CD4-positive, alpha-beta T cell (primary cell): ENCODE results near the gene PTF1A. TPM values are rescaled to one million over a fixed set of nuclear protein-coding genes. Genes with fewer than 3 reads are reported as not detected.

Source experiments
- ATAC-seq: fragments of 200-7000 bp; cut with Tn5 transposase; one replicate; pipeline ENCODE4 v1.10.0; 2022; ENCODE audit warnings: mild to moderate bottlenecking; ENCODE audit not compliant: poor library complexity
- CTCF ChIA-PET: fragments of 350-600 bp; sonication (Branson Sonifier 250); formaldehyde crosslinking; loops from one replicate; lab custom pipeline; 2021; ENCODE audit warnings: antibody characterized with exemption, inconsistent platforms; lab: Charles Lee
- POLR2A ChIA-PET: fragments of 350-600 bp; sonication (Branson Sonifier 250); formaldehyde crosslinking; loops from one replicate; lab custom pipeline; 2021; ENCODE audit warnings: antibody characterized with exemption, inconsistent platforms; lab: Charles Lee
- DNase-seq, 14 experiments: peaks; one replicate each; pipeline ENCODE4 v3.0.0-alpha.2; 2013 to 2020; ENCODE audit warnings: mixed read lengths in 2 of 14
- H3K27ac ChIP-seq, 2 donors: one replicate each; pipeline versions ENCODE4 v1.5.1 to v1.7.0; 2013; ENCODE audit warnings: low read length in 2 of 2, low read depth in 1 of 2, mild to moderate bottlenecking in 1 of 2
- H3K27me3 ChIP-seq, 2 experiments: 1 replicate in 1 of 2; 2 replicates in 1 of 2; pipeline versions ENCODE4 v1.6.1 to v1.7.0; 2013; ENCODE audit warnings: low read length in 2 of 2, control low read depth in 1 of 2, mild to moderate bottlenecking in 1 of 2, moderate library complexity in 1 of 2; ENCODE audit not compliant: insufficient read depth in 2 of 2, control insufficient read depth in 1 of 2
- H3K36me3 ChIP-seq: one replicate; pipeline ENCODE4 v1.6.1; 2013; ENCODE audit warnings: low read length, control low read depth; ENCODE audit not compliant: insufficient read depth
- H3K4me1 ChIP-seq: one replicate; pipeline ENCODE4 v1.6.1; 2013; ENCODE audit warnings: low read length, control low read depth; ENCODE audit not compliant: insufficient read depth
- H3K4me3 ChIP-seq: one replicate; pipeline ENCODE4 v1.5.1; 2013; ENCODE audit warnings: mild to moderate bottlenecking, low read length, moderate library complexity
- H3K9me3 ChIP-seq, 2 experiments: 1 replicate in 1 of 2; 2 replicates in 1 of 2; pipeline versions ENCODE4 v1.6.1 to v1.7.0; 2013; ENCODE audit warnings: low read length in 2 of 2, mild to moderate bottlenecking in 2 of 2, control low read depth in 1 of 2, moderate library complexity in 1 of 2; ENCODE audit not compliant: control insufficient read depth in 1 of 2, insufficient read depth in 1 of 2
- H3K27ac Mint-ChIP-seq: one replicate; pipeline ENCODE4 v1.8.0; 2020; ENCODE audit warnings: mixed read lengths
- H3K27me3 Mint-ChIP-seq: one replicate; pipeline ENCODE4 v1.8.0; 2021; ENCODE audit warnings: mixed read lengths
- H3K36me3 Mint-ChIP-seq: one replicate; pipeline ENCODE4 v1.8.0; 2021; ENCODE audit warnings: low read depth, mixed read lengths
- H3K4me1 Mint-ChIP-seq: one replicate; pipeline ENCODE4 v1.8.0; 2021; ENCODE audit warnings: low read depth, mixed read lengths
- H3K4me3 Mint-ChIP-seq: one replicate; pipeline ENCODE4 v1.8.0; 2020; ENCODE audit warnings: mild to moderate bottlenecking, mixed read lengths
- H3K9me3 Mint-ChIP-seq: one replicate; pipeline ENCODE4 v1.8.0; 2020; ENCODE audit warnings: mixed read lengths
- intact Hi-C, 2 experiments: fragments of 100-400 bp; cut with DNase I in 1 of 2; cut with micrococcal nuclease in 1 of 2; formaldehyde crosslinking; loops; one replicate each; pipeline versions ENCODE4 v1.15.1 to v1.9.0; 2023 to 2025; cut with DNase I, micrococcal nuclease
- total RNA-seq, 174 experiments: library from RNA in 2 of 174; stranded (reverse) in 2 of 174; gene quantifications; one replicate each; pipeline ENCODE4 v1.2.3 and lab custom pipeline; 2021 to 2026
- TF ChIP-seq, protein P1 (sequence below): fragments of 200-600 bp; IDR thresholded peaks from one replicate; pipeline ENCODE4 v1.8.0; 2022; ENCODE audit warnings: antibody characterized with exemption, mild to moderate bottlenecking

PTF1A gene
- total RNA-seq, 2 experiments from 2014 or later: not detected

DNA sequence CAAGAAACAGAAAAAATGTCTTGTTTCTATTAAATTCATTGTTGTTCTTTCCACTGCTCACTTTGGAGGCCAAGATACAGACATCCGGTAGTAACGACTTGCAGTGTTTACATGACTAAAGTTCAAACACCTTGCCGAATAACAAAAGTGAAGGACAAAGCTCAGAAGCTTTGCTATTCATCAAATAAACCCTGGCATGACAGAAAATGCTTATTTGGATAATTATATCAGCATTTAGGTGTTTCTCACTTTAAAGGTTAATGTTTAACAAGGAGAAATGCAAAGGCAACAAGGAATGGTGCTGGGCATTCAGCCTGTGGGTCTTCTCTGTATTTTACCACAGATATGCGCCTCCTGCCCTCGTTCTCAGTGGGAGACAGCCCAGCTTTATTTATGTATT is 5.4 kb upstream of the PTF1A start:
- H3K4me3 ChIP-seq: no peak overlapping the region
- TF ChIP-seq, protein P1, sequence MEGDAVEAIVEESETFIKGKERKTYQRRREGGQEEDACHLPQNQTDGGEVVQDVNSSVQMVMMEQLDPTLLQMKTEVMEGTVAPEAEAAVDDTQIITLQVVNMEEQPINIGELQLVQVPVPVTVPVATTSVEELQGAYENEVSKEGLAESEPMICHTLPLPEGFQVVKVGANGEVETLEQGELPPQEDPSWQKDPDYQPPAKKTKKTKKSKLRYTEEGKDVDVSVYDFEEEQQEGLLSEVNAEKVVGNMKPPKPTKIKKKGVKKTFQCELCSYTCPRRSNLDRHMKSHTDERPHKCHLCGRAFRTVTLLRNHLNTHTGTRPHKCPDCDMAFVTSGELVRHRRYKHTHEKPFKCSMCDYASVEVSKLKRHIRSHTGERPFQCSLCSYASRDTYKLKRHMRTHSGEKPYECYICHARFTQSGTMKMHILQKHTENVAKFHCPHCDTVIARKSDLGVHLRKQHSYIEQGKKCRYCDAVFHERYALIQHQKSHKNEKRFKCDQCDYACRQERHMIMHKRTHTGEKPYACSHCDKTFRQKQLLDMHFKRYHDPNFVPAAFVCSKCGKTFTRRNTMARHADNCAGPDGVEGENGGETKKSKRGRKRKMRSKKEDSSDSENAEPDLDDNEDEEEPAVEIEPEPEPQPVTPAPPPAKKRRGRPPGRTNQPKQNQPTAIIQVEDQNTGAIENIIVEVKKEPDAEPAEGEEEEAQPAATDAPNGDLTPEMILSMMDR: no peak
- ATAC-seq: no peak
- peaks cover 0 to 5% of the 10 kb centered on the region in 2 experiments for H3K9me3 ChIP-seq
- Mint-ChIP-seq H3K36me3 (no peaks in the 10 kb centered on the region), H3K27ac (no peak overlapping the region), H3K4me1 (no peaks in the 10 kb centered on the region), H3K27me3 (peaks cover 73% of the 10 kb centered on the region), H3K9me3 (no peaks in the 10 kb centered on the region), H3K4me3 (no peak overlapping the region)
- ChIA-PET POLR2A (interaction anchor here (0.6 kb wide), 1 partner anchor 1341 kb away, joined by 5 read pairs; no protein-coding TSS in a partner anchor), CTCF (no interaction called here)
- intact Hi-C loops: no loop called here
- no peak for DNase-seq
- H3K36me3 ChIP-seq: no peaks in the 10 kb centered on the region
- H3K4me1 ChIP-seq: no peaks in the 10 kb centered on the region
- peaks cover 33 to 47% of the 10 kb centered on the region in 2 experiments for H3K27me3 ChIP-seq
- no peak overlapping the region for H3K27ac ChIP-seq

DNA sequence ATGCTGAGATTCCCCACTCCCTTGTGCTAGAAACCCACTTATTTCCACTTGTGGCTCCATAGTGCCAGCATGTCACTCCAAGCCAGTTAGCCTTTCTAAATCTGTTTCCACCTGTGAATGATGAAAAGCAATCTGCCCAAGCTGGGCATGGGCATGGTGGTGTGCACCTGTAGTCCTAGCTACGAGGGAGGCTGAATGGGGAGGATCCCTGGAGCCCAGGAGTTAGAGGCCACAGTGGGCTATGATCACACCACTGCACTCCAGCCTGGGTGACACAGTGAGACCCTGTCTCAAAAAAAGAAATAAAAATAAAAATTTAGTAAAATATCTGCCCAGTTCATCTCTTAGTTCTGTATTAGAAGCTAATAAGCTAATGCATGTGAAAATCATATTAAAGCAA is 5.0 kb upstream of the PTF1A start:
- H3K36me3 ChIP-seq: no peaks in the 10 kb centered on the region
- intact Hi-C loops: no loop called here
- Mint-ChIP-seq H3K4me3 (no peak overlapping the region), H3K36me3 (no peaks in the 10 kb centered on the region), H3K27me3 (peaks cover 69% of the 10 kb centered on the region), H3K4me1 (no peaks in the 10 kb centered on the region), H3K27ac (no peak overlapping the region), H3K9me3 (no peaks in the 10 kb centered on the region)
- no peak overlapping the region for H3K4me3 ChIP-seq
- H3K27me3 ChIP-seq: peaks cover 34 to 48% of the 10 kb centered on the region in 2 experiments
- H3K4me1 ChIP-seq: no peaks in the 10 kb centered on the region
- CTCF ChIA-PET: no interaction called here
- ATAC-seq (no peak), DNase-seq (no peak)
- TF ChIP-seq, protein P1: no peak
- no peak overlapping the region for H3K27ac ChIP-seq
- H3K9me3 ChIP-seq: peaks cover 0 to 5% of the 10 kb centered on the region in 2 experiments
- POLR2A ChIA-PET: no interaction called here

DNA sequence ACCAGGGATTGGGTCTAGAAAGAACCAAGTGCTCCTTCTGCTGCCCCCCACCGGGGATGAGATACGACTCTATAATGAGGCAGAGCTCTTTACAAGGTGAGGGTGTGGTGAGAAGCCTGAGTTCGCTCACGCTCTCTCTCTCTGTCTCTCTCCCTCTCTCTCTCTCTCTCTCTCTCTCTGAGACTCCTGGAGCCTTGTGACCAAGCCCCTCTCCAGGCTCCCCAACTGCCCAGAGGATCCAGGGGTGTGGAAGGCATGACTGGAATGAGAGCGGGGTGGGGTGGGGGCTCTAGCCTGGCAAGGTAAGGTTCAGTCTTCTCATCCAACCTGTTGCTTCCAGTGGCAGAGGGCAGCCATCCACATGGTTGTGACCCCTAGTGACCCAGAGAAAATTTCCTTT is 3.1 kb upstream of the PTF1A start:
- TF ChIP-seq, protein P1: no peak
- no peaks in the 10 kb centered on the region for H3K36me3 Mint-ChIP-seq
- H3K27ac Mint-ChIP-seq: no peak overlapping the region
- no peaks in the 10 kb centered on the region for H3K36me3 ChIP-seq
- intact Hi-C loops: no loop called here
- peaks cover 2% of the 10 kb centered on the region for H3K4me1 ChIP-seq
- H3K4me1 Mint-ChIP-seq: no peaks in the 10 kb centered on the region
- H3K27me3 Mint-ChIP-seq: peaks cover 62% of the 10 kb centered on the region
- DNase-seq (no peak), ATAC-seq (no peak)
- H3K4me3 Mint-ChIP-seq: no peak overlapping the region
- CTCF ChIA-PET: no interaction called here
- H3K27me3 ChIP-seq: peaks cover 28 to 59% of the 10 kb centered on the region in 2 experiments
- peaks cover 0 to 5% of the 10 kb centered on the region in 2 experiments for H3K9me3 ChIP-seq
- no peak overlapping the region for H3K4me3 ChIP-seq
- no peaks in the 10 kb centered on the region for H3K9me3 Mint-ChIP-seq
- POLR2A ChIA-PET: no interaction called here
- no peak overlapping the region for H3K27ac ChIP-seq
